ENCODE measurements around the gene BPIFB3.

Gene BPIFB3

DNA sequence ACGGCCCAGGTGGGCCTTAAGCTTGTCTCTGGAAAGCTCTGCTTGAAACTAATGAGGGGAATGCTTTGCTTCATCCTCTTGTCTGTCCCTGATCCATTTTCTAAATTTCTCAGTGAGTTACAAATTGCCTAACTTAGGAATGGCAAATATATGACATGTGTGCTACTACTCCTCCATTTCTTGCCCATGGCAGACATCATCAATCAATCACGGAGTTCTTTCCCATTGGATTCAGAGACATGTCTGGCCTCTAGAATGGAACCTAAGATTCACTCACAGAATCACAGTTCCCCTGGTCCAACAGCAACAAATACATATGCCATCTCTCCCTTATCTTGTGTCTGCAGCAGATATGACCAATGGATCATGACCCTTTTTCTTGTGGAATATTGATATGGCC lies 19.1 kb downstream of the BPIFB3 start:
- no peak overlapping the region for H3K9ac ChIP-seq (ENCODE audit: insufficient read length, low read depth)
- no peak overlapping the region for H3K4me3 ChIP-seq (ENCODE audit: insufficient read length, low read depth)
- no peaks in the 10 kb centered on the region for H3K9me3 ChIP-seq (ENCODE audit: insufficient read depth, low read length)
- TF ChIP-seq SUZ12 (IDR thresholded peaks at IDR 0.05; ENCODE audit: extremely low read depth, insufficient read depth, insufficient read length) (no peak), ZNF274 (IDR thresholded peaks at IDR 0.05; ENCODE audit: low read depth, low read length) (no peak)
- H3K36me3 ChIP-seq (ENCODE audit: insufficient read depth, insufficient read length, low read length) = no peaks in the 10 kb centered on the region
- no peaks in the 10 kb centered on the region for H3K27me3 ChIP-seq (ENCODE audit: insufficient read depth, insufficient read length)
- no peak for DNase-seq (ENCODE audit: low read depth, low spot score)
- H3K4me1 ChIP-seq (ENCODE audit: insufficient read depth, insufficient read length) = peaks cover 7% of the 10 kb centered on the region

DNA sequence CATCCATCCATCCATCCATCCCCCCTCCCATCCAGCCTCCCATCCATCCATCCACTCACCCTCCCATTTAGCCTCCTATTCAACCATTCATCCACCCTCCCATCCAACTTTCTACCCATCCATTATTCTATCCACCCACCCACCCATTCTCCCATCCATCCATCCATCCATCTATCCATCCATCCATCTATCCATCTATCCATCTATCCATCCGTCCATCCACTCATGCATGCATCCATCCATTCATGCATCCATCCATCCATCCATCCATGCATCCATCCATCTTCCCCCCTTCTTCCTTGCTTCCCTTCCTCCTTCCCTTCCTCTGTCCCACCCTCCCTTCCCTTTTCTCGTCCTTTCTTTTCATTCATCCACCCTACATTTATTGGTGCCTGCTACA lies 21.0 kb downstream of the BPIFB3 start:
- H3K27me3 ChIP-seq (ENCODE audit: insufficient read depth, insufficient read length) = no peaks in the 10 kb centered on the region

DNA sequence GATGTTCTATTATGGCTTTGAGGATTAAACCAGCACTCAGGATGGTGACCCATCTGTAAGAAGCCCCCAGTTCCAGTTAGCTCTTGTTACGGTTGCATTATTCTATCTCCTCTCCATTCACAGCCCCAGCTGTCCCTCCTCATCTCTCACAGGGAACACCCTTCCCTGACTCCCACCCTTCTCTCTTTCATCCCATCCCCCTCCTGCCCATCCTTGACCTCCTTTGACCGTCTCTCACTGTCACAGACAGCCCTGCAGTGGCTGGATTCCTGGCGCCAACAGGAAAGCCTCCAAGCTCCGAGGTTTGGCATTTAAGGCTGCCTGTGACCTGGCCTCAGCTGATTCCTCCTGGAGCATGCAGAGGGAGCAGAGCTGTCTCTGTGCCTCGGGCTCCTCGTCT lies 21.6 kb downstream of the BPIFB3 start:
- H3K4me1 ChIP-seq (ENCODE audit: insufficient read depth, insufficient read length) = peaks cover 7% of the 10 kb centered on the region
- H3K9me3 ChIP-seq (ENCODE audit: insufficient read depth, low read length) = no peaks in the 10 kb centered on the region
- no peak overlapping the region for H3K4me3 ChIP-seq (ENCODE audit: insufficient read length, low read depth)
- no peak overlapping the region for H3K9ac ChIP-seq (ENCODE audit: insufficient read length, low read depth)
- H3K27me3 ChIP-seq (ENCODE audit: insufficient read depth, insufficient read length) = no peaks in the 10 kb centered on the region
- no peak for TF ChIP-seq YY1 (IDR thresholded peaks at IDR 0.05; ENCODE audit: insufficient read depth, insufficient read length)
- no peak for TF ChIP-seq SUZ12 (IDR thresholded peaks at IDR 0.05; ENCODE audit: extremely low read depth, insufficient read depth, insufficient read length)
- no peak for TF ChIP-seq ZNF274 (IDR thresholded peaks at IDR 0.05; ENCODE audit: low read depth, low read length)
- no peaks in the 10 kb centered on the region for H3K36me3 ChIP-seq (ENCODE audit: insufficient read depth, insufficient read length, low read length)
- no peak for DNase-seq (ENCODE audit: low read depth, low spot score)

More for the DNA sequence above, 21.0 kb downstream of the BPIFB3 start:
- TF ChIP-seq SUZ12 (IDR thresholded peaks at IDR 0.05; ENCODE audit: extremely low read depth, insufficient read depth, insufficient read length) (no peak), ZNF274 (IDR thresholded peaks at IDR 0.05; ENCODE audit: low read depth, low read length) (no peak), YY1 (IDR thresholded peaks at IDR 0.05; ENCODE audit: insufficient read depth, insufficient read length) (no peak)
- Histone ChIP-seq H3K9me3 (ENCODE audit: insufficient read depth, low read length) (no peaks in the 10 kb centered on the region), H3K36me3 (ENCODE audit: insufficient read depth, insufficient read length, low read length) (no peaks in the 10 kb centered on the region), H3K4me1 (ENCODE audit: insufficient read depth, insufficient read length) (peaks cover 7% of the 10 kb centered on the region), H3K9ac (ENCODE audit: insufficient read length, low read depth) (no peak overlapping the region), H3K4me3 (ENCODE audit: insufficient read length, low read depth) (no peak overlapping the region)
- no peak for DNase-seq (ENCODE audit: low read depth, low spot score)

DNA sequence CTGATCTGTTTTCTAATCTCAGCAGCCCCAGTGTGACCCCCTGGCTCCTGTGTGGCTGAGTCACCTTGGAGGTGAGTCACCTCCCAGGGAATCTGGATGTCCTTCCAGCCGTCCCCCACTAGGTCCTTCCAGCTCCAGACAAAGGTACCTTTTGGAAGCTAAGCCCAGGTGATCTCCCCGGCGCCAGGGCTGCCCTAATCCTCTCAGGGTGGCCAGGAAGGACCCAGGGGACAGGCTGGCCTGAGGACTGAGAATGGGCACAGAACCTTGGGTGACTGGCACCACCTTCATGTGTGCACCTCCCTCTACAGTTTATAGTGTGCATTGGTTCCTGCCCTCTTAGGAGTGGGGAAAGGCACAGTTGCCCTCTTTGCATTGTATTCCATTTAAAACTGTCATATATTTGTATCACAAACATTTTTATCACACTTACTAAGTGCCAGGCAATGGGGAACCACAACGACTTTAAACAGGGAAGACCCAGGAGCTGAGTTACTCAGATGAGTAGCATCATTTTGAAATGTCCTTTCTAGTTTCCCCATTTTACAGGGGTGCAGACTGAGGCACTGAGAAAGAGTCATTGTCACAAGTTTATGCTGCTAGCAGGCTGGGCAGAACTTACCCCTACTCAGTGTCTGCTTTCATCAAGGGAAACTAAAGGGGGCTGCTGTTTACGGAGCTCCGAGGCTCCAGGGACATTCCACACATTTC lies 23.1 kb downstream of the BPIFB3 start:
- Histone ChIP-seq H3K9ac (ENCODE audit: insufficient read length, low read depth) (no peak overlapping the region), H3K27me3 (ENCODE audit: insufficient read depth, insufficient read length) (no peaks in the 10 kb centered on the region), H3K36me3 (ENCODE audit: insufficient read depth, insufficient read length, low read length) (no peaks in the 10 kb centered on the region), H3K4me3 (ENCODE audit: insufficient read length, low read depth) (no peak overlapping the region), H3K9me3 (ENCODE audit: insufficient read depth, low read length) (no peaks in the 10 kb centered on the region), H3K4me1 (ENCODE audit: insufficient read depth, insufficient read length) (peaks cover 7% of the 10 kb centered on the region)
- TF ChIP-seq YY1 (IDR thresholded peaks at IDR 0.05; ENCODE audit: insufficient read depth, insufficient read length) (no peak), ZNF274 (IDR thresholded peaks at IDR 0.05; ENCODE audit: low read depth, low read length) (no peak), SUZ12 (IDR thresholded peaks at IDR 0.05; ENCODE audit: extremely low read depth, insufficient read depth, insufficient read length) (no peak)
- DNase-seq (ENCODE audit: low read depth, low spot score) = no peak

DNA sequence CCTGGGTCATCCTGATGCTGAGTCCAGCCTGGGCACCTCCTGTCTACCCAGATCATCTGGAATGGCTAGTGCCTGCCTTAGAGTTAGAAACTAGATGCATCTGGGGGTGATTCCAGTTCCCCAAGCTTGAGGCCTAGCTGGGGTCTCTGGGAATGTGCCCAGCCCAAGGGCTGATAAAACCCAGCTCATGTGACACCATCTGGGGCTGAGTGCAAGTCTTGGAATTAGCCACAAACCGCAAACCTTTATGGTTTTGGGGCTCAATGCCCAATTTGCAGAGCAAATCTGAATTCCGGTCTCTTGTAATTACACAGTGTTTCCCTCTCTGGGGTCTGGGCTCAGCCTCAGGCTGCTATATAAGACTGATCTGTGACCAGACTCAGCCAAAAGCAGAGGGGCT lies 25.6 kb downstream of the BPIFB3 start, which contains the start of gene BPIFB4:
TSS of gene BPIFB4 (plus strand) at position 385 of the 400 bp plus-strand sequence. CDS start 1,884 bp downstream, outside the sequence.
- DNase-seq (ENCODE audit: low read depth, low spot score) = no peak
- no peak within 1 kb of the TSS for H3K9ac ChIP-seq (ENCODE audit: insufficient read length, low read depth)
- H3K27me3 ChIP-seq (ENCODE audit: insufficient read depth, insufficient read length) = no peaks in the 10 kb centered on the region
- TF ChIP-seq YY1 (IDR thresholded peaks at IDR 0.05; ENCODE audit: insufficient read depth, insufficient read length) (no peak), ZNF274 (IDR thresholded peaks at IDR 0.05; ENCODE audit: low read depth, low read length) (no peak)
- no peak within 1 kb of the TSS for H3K4me3 ChIP-seq (ENCODE audit: insufficient read length, low read depth)
- peaks cover 7% of the 10 kb centered on the region for H3K4me1 ChIP-seq (ENCODE audit: insufficient read depth, insufficient read length)
- no peaks in the 10 kb centered on the region for H3K9me3 ChIP-seq (ENCODE audit: insufficient read depth, low read length)
- H3K36me3 ChIP-seq (ENCODE audit: insufficient read depth, insufficient read length, low read length) = no peaks in the 10 kb centered on the region

DNA sequence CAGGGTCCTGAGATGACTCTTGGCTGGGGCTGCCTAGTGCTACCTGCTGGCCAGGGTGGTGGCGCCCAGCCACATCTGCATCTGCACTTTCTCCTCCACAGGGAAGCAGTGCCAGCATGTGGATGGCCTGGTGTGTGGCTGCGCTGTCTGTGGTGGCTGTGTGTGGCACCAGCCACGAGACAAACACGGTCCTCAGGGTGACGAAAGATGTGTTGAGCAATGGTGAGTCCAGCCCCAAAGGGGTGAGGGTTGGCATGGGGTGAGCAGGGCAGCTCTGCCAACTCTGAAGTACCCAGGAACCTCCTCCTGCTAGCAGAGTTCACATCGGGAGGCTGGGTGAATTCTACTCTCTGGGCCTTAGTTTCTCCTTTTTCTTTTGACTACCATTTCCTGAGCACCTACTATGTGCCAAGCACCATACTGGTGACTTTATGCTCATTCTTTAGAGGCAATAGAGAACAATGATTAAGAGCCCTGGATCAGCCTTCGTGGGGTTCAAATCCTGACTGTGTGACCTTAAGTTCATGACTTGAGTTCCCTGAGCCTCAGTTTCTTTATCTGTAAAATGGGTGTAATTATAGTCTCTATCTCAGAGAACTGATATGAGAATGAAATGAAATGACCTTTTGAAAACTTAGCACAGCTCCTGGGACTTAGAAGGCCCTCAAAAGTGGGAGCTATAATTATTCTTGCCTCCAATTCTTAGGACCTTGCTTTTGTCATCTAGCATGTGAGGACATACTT lies 27.9 kb downstream of the BPIFB3 start:
- Histone ChIP-seq H3K9ac (ENCODE audit: insufficient read length, low read depth) (no peak overlapping the region), H3K36me3 (ENCODE audit: insufficient read depth, insufficient read length, low read length) (no peaks in the 10 kb centered on the region), H3K4me3 (ENCODE audit: insufficient read length, low read depth) (no peak overlapping the region), H3K9me3 (ENCODE audit: insufficient read depth, low read length) (no peaks in the 10 kb centered on the region), H3K27me3 (ENCODE audit: insufficient read depth, insufficient read length) (no peaks in the 10 kb centered on the region), H3K4me1 (ENCODE audit: insufficient read depth, insufficient read length) (peaks cover 7% of the 10 kb centered on the region)
- no peak for DNase-seq (ENCODE audit: low read depth, low spot score)
- TF ChIP-seq YY1 (IDR thresholded peaks at IDR 0.05; ENCODE audit: insufficient read depth, insufficient read length) = no peak
- no peak for TF ChIP-seq SUZ12 (IDR thresholded peaks at IDR 0.05; ENCODE audit: extremely low read depth, insufficient read depth, insufficient read length)
- no peak for TF ChIP-seq ZNF274 (IDR thresholded peaks at IDR 0.05; ENCODE audit: low read depth, low read length)

DNA sequence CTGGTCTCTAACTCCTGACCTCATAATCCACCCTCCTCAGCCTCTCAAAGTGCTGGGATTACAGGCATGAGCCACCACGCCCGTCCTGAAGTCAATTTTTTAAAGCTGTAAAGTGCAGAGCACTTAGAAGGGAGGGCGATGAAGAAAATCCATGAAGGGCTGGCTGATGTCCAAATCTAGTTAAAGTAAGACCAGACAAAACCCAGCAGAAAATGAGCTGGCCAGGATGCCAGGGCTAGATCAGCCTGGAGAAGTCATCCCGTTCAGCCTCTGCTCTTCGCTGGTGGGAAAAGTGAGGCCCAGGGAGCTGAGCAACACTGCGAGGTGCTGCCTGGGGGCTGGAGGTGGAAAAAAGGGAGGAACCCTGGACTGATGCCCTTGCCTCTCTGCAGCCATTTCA lies 28.8 kb downstream of the BPIFB3 start:
- no peak for DNase-seq (ENCODE audit: low read depth, low spot score)
- H3K27me3 ChIP-seq (ENCODE audit: insufficient read depth, insufficient read length) = no peaks in the 10 kb centered on the region
- peaks cover 2% of the 10 kb centered on the region for H3K4me1 ChIP-seq (ENCODE audit: insufficient read depth, insufficient read length)
- H3K4me3 ChIP-seq (ENCODE audit: insufficient read length, low read depth) = no peak overlapping the region
- no peak for TF ChIP-seq YY1 (IDR thresholded peaks at IDR 0.05; ENCODE audit: insufficient read depth, insufficient read length)
- TF ChIP-seq SUZ12 (IDR thresholded peaks at IDR 0.05; ENCODE audit: extremely low read depth, insufficient read depth, insufficient read length) = no peak
- no peak for TF ChIP-seq ZNF274 (IDR thresholded peaks at IDR 0.05; ENCODE audit: low read depth, low read length)
- H3K36me3 ChIP-seq (ENCODE audit: insufficient read depth, insufficient read length, low read length) = no peaks in the 10 kb centered on the region
- no peak overlapping the region for H3K9ac ChIP-seq (ENCODE audit: insufficient read length, low read depth)
- no peaks in the 10 kb centered on the region for H3K9me3 ChIP-seq (ENCODE audit: insufficient read depth, low read length)

Measured in NT2/D1 (cell line).